ENCODE data around the gene POLR2L. TPM values are rescaled to one million over a fixed set of nuclear protein-coding genes. Genes with fewer than 3 reads are reported as not detected.

Gene POLR2L
- total RNA-seq (100 to 1,000 TPM in 5 of 9 donors, 10 to 100 TPM in 4; 26.2 to 206 (median 121) TPM), polyA plus RNA-seq (100 to 1,000 TPM in 1 of 3 donors, 10 to 100 TPM in 2; 43.3 to 163 (median 96.5) TPM)
- long read RNA-seq, donor 1, transcript POLR2L-201 (2 exons, 892 nt): major isoform, 283 of 283 reads
- long read RNA-seq, donor 1, partial matches to known transcripts: 0 of 283 reads
- long read RNA-seq, donor 1, other reads (novel, unspliced or antisense): 0 of 283 reads
- long read RNA-seq, donor 2, transcript POLR2L-201 (2 exons, 892 nt): major isoform, 201 of 201 reads
- long read RNA-seq, donor 2, partial matches to known transcripts: 0 of 201 reads
- long read RNA-seq, donor 2, other reads (novel, unspliced or antisense): 0 of 201 reads
- long read RNA-seq, donor 3, transcript POLR2L-201 (2 exons, 892 nt): major isoform, 193 of 193 reads
- long read RNA-seq, donor 3, partial matches to known transcripts: 0 of 193 reads
- long read RNA-seq, donor 3, other reads (novel, unspliced or antisense): 0 of 193 reads
- long read RNA-seq, donor 4, transcript POLR2L-201 (2 exons, 892 nt): major isoform, 650 of 651 reads
- long read RNA-seq, donor 4, partial matches to known transcripts: 0 of 651 reads
- long read RNA-seq, donor 4, other reads (novel, unspliced or antisense): 1 of 651 reads
- long read RNA-seq, donor 5, transcript POLR2L-201 (2 exons, 892 nt): major isoform, 399 of 408 reads
- long read RNA-seq, donor 5, partial matches to known transcripts: 0 of 408 reads
- long read RNA-seq, donor 5, other reads (novel, unspliced or antisense): 9 of 408 reads
- long read RNA-seq, donor 6, transcript POLR2L-201 (2 exons, 892 nt): major isoform, 462 of 464 reads
- long read RNA-seq, donor 6, partial matches to known transcripts: 0 of 464 reads
- long read RNA-seq, donor 6, other reads (novel, unspliced or antisense): 2 of 464 reads
- long read RNA-seq, donor 7, transcript POLR2L-201 (2 exons, 892 nt): major isoform, 139 of 139 reads
- long read RNA-seq, donor 7, partial matches to known transcripts: 0 of 139 reads
- long read RNA-seq, donor 7, other reads (novel, unspliced or antisense): 0 of 139 reads
- long read RNA-seq, donor 8, transcript POLR2L-201 (2 exons, 892 nt): major isoform, 222 of 627 reads
- long read RNA-seq, donor 8, partial matches to known transcripts: 325 of 627 reads
- long read RNA-seq, donor 8, other reads (novel, unspliced or antisense): 80 of 627 reads
- long read RNA-seq, donor 9, transcript POLR2L-201 (2 exons, 892 nt): major isoform, 169 of 193 reads
- long read RNA-seq, donor 9, partial matches to known transcripts: 24 of 193 reads
- long read RNA-seq, donor 9, other reads (novel, unspliced or antisense): 0 of 193 reads
- long read RNA-seq, donor 10, transcript POLR2L-201 (2 exons, 892 nt): major isoform, 88 of 94 reads
- long read RNA-seq, donor 10, partial matches to known transcripts: 6 of 94 reads
- long read RNA-seq, donor 10, other reads (novel, unspliced or antisense): 0 of 94 reads

DNA sequence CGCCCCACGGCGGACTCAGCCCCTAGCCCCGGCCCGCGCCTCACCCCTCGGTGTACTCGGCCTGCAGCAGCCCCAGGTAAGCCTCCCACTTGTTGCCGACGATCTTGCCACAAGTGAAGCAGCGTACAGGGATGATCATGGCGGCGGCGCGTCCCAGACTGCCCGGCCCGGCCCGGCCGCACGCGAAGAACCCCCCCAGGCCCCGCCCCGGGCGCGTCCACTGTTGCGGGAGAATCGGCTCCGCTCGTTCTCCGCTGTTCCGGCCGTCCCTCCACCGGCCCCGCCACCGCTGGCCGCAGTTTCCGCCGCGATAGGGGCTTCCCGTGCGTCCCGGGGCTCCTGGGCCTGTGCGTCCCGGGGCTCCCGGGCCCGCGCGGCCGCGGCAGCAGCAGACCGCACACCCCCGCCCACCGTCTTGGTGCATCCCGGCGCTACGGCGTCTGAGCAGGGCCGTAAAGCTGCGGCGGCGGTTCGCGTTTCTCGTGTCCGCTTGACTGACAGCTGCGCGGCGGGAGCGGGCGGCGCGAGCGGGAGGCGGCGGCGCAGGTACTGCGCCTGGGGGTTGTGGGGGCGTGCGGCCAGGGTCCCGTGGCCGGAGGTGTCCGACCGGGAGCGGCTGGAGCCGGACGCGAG, at the start of gene POLR2L, which contains the start of gene TSPAN4:
Gene POLR2L, minus strand, starts transcription at position 160 of the 633 bp plus-strand sequence. Its CDS starts 21 bp downstream, at position 139.
Gene TSPAN4, plus strand, starts transcription at position 483 of the 633 bp plus-strand sequence. CDS start 7,453 bp downstream, outside the sequence.
- H3K27me3 ChIP-seq: no peaks in the 10 kb centered on the region
- intact Hi-C loops (cut with DNase I): no loop called here
- H3K4me1 ChIP-seq (replicated peaks in 1 of 2): peaks cover 31 to 40% of the 10 kb centered on the region in 2 donors
- DNase-seq: peak; percentile 83 to 94 (median 89)
- WGBS, 4 donors: 0 to 1% (median 0%) methylated on average over 25 to 87 of the region's 87 CpGs; no CpG with 5 or more reads in 1 of the 4 donors
- H3K27ac ChIP-seq: peak within 1 kb of the TSS; percentile 62 to 97 (median 94)
- H3K9me3 ChIP-seq (replicated peaks in 1 of 3): no peaks in the 10 kb centered on the region
- peaks cover 0 to 30% of the 10 kb centered on the region in 2 donors for H3K36me3 ChIP-seq (replicated peaks in 1 of 2)
- TF ChIP-seq, protein P1, sequence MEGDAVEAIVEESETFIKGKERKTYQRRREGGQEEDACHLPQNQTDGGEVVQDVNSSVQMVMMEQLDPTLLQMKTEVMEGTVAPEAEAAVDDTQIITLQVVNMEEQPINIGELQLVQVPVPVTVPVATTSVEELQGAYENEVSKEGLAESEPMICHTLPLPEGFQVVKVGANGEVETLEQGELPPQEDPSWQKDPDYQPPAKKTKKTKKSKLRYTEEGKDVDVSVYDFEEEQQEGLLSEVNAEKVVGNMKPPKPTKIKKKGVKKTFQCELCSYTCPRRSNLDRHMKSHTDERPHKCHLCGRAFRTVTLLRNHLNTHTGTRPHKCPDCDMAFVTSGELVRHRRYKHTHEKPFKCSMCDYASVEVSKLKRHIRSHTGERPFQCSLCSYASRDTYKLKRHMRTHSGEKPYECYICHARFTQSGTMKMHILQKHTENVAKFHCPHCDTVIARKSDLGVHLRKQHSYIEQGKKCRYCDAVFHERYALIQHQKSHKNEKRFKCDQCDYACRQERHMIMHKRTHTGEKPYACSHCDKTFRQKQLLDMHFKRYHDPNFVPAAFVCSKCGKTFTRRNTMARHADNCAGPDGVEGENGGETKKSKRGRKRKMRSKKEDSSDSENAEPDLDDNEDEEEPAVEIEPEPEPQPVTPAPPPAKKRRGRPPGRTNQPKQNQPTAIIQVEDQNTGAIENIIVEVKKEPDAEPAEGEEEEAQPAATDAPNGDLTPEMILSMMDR (IDR thresholded peaks at IDR 0.05): peak in 2 of 6 experiments; percentile 16 to 32
- TF ChIP-seq POLR2A (IDR thresholded peaks at IDR 0.05): peak; percentile 73 to 89
- peak within 1 kb of the TSS; percentile 79 to 97 (median 91) for H3K4me3 ChIP-seq

DNA sequence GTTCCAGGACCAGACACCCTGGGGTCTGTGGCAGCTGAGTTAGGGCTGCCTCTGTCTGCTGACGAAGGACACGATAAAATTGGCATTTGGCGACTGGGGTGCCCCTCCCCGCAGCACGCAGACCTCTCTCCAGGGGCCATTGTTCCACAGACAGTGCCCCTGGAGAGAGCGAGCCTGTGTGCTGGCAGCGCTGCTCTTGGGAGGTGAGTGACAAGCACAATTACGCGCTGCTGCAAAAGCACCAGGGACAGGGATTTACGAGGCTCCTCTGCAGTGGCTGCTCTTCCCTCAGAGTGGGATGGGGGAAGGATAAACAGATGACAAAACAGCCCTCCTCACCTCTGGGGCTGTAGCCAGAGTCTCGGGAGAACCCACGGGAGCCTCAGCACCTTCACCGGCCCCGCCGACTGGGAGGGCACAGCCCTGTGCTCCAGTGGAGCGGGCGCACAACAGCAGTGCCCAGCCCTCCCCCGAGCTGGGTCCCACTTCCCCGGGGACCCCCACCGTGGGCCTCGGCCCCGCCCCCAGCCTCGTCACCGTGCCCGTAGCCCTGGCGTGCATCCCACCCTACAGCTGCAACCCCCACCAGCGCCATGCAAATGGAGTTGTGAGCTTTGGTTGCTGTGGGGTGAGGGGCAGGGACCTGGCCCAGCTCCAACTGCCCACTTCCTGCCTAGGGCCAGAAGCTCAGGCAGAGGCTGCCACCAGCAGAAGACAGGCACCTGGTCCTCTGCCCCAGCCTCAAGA, 48.6 kb upstream of the POLR2L start:
- WGBS, 4 donors: 82 to 93% (median 85%) methylated on average over 10 to 27 of the region's 27 CpGs
- Histone ChIP-seq H3K4me1 (replicated peaks in 1 of 2) (no peaks in the 10 kb centered on the region), H3K27me3 (no peaks in the 10 kb centered on the region), H3K4me3 (no peak overlapping the region), H3K27ac (no peak overlapping the region), H3K9me3 (replicated peaks in 1 of 3) (no peaks in the 10 kb centered on the region), H3K36me3 (replicated peaks in 1 of 2) (no peaks in the 10 kb centered on the region)
- TF ChIP-seq, protein P1 (IDR thresholded peaks at IDR 0.05): no peak
- no peak for TF ChIP-seq POLR2A (IDR thresholded peaks at IDR 0.05)
- no peak for DNase-seq
- intact Hi-C loops (cut with DNase I): no loop called here

DNA sequence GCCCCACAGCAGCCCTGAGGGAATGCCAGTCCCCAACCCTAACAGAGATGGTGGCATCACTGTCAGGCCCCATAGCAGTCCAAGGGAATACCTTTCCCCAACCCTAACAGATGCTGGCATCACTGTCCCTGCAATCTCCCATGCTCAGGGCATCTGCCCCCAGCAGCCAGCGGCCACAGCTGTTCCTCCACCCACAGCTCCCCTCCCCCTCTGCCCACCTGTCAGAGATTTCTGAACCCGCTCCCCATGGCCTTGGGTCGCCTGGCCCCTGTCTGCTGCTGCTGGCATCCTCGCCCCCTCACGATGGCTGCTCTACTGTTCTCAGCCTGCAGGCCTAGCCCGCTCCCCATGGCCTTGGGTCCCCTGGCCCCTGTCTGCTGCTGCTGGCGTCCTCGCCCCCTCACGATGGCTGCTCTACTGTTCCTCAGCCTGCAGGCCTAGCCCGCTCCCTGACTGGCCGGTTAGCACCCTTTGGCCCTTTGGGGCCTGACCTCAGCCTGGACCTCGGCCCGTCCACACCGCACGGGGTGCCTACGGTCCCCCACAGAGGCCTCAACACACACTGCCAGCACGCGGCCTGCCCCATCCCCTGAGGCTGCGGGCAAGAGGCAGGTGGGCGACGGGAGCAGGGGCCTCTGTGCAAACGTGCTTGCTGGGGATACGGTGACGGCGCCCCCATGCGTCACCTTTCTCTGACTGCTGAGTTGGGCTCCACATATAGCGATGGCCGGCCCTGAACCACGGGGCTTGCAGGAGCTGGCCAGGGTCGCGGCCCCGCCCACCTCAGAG, 47.6 kb upstream of the POLR2L start:
- no peak for DNase-seq
- no peaks in the 10 kb centered on the region for H3K9me3 ChIP-seq (replicated peaks in 1 of 3)
- no peaks in the 10 kb centered on the region for H3K36me3 ChIP-seq (replicated peaks in 1 of 2)
- no peaks in the 10 kb centered on the region for H3K27me3 ChIP-seq
- TF ChIP-seq POLR2A (IDR thresholded peaks at IDR 0.05): no peak
- TF ChIP-seq, protein P1 (IDR thresholded peaks at IDR 0.05): no peak
- intact Hi-C loops (cut with DNase I): no loop called here
- no peaks in the 10 kb centered on the region for H3K4me1 ChIP-seq (replicated peaks in 1 of 2)
- H3K4me3 ChIP-seq: no peak overlapping the region
- WGBS, 4 donors: 89 to 99% (median 92%) methylated on average over 9 to 32 of the region's 32 CpGs
- H3K27ac ChIP-seq: no peak overlapping the region

All from adrenal gland (tissue), 19 donors.